ENCODE data around the gene IQGAP3. TPM values are rescaled to one million over a fixed set of nuclear protein-coding genes. Genes with fewer than 3 reads are reported as not detected.

IQGAP3 gene
- total RNA-seq, 1 donor from 2014 or later, result 65.0 TPM

DNA sequence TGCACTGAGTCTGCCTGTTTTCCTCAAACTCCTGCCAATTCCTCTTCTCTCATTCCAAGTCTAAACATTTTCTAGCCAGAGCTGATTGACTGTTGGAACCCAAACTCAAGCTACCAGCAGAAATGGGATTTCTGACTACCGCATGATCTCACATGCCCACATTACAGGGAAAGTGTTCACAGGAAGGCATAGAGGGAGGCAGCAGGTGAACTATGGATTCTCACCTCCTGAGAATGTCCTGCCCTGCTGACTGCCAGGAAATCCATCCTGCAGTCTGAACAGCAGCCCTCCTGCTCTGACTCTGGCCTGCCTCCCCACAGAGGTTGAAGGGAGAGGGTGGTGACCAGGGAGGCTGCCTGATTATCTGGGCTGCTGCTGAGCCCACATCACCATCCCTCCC is 22.5 kb downstream of the IQGAP3 start:
- no peak for DNase-seq (ENCODE audit: low read depth)
- TF ChIP-seq CTCF (conservative IDR thresholded peaks at IDR 0.05; ENCODE audit: low read depth, low read length), result no peak
- no peak overlapping the region for H3K4me3 ChIP-seq (ENCODE audit: low read depth, low read length)

GRCh38 chr1:156549390-156549789 is 23.0 kb downstream of the IQGAP3 start:
- H3K4me3 ChIP-seq (ENCODE audit: low read depth, low read length), result no peak overlapping the region
- DNase-seq (ENCODE audit: low read depth), result no peak
- TF ChIP-seq CTCF (conservative IDR thresholded peaks at IDR 0.05; ENCODE audit: low read depth, low read length), result peak; percentile 8

GRCh38 chr1:156547982-156548381 is 24.4 kb downstream of the IQGAP3 start:
- no peak for DNase-seq (ENCODE audit: low read depth)
- TF ChIP-seq CTCF (conservative IDR thresholded peaks at IDR 0.05; ENCODE audit: low read depth, low read length), result no peak
- H3K4me3 ChIP-seq (ENCODE audit: low read depth, low read length), result no peak overlapping the region

GRCh38 chr1:156547434-156547833 is 24.9 kb downstream of the IQGAP3 start:
- TF ChIP-seq CTCF (conservative IDR thresholded peaks at IDR 0.05; ENCODE audit: low read depth, low read length), result no peak
- H3K4me3 ChIP-seq (ENCODE audit: low read depth, low read length), result no peak overlapping the region
- DNase-seq (ENCODE audit: low read depth), result no peak

DNA sequence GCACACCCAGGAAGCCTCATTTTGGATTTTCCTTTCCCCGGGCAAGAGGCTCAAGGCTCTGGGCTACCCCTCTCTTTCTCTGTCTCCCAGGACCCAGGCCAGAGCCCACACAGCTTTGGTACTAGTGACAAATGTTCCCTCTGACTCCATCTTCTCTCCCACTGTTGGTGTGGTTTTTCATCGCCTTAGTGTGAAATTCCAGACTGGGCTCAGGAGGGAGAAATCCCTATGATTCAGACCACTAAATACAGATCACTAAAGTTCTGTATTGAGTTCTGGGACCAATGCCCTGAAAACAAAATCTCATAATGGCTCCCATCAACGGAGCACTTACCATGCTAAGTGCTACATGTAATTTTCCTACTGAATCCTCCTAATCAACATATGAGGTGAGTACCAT is 26.1 kb downstream of the IQGAP3 start:
- TF ChIP-seq CTCF (conservative IDR thresholded peaks at IDR 0.05; ENCODE audit: low read depth, low read length), result no peak

GRCh38 chr1:156544592-156545102 is 27.7 kb downstream of the IQGAP3 start:
- DNase-seq (ENCODE audit: low read depth), result no peak
- no peak for TF ChIP-seq CTCF (conservative IDR thresholded peaks at IDR 0.05; ENCODE audit: low read depth, low read length)
- H3K4me3 ChIP-seq (ENCODE audit: low read depth, low read length), result no peak overlapping the region

More for the DNA sequence above, 26.1 kb downstream of the IQGAP3 start:
- no peak for DNase-seq (ENCODE audit: low read depth)
- no peak overlapping the region for H3K4me3 ChIP-seq (ENCODE audit: low read depth, low read length)

GRCh38 chr1:156543066-156543465 is 29.3 kb downstream of the IQGAP3 start:
- H3K4me3 ChIP-seq (ENCODE audit: low read depth, low read length), result no peak overlapping the region
- DNase-seq (ENCODE audit: low read depth), result no peak
- TF ChIP-seq CTCF (conservative IDR thresholded peaks at IDR 0.05; ENCODE audit: low read depth, low read length), result no peak
